Choroid plexus epithelial cell (primary cell): ENCODE data around the gene GRM8.

Experiments used
- DNase-seq: peaks from one replicate; pipeline ENCODE4 v3.0.0-alpha.2; 2010; ENCODE audit warnings: low read depth
- H3K4me3 ChIP-seq: 2 replicates; pipeline ENCODE4 v1.5.1; 2011; ENCODE audit warnings: low read depth, mild to moderate bottlenecking, control low read depth, low read length, moderate library complexity
- TF ChIP-seq, protein P1 (sequence below): conservative IDR thresholded peaks from 2 replicates; pipeline ENCODE4 v1.5.1; 2011; ENCODE audit warnings: low read depth, mild to moderate bottlenecking, control low read depth, inconsistent platforms, low read length, moderate library complexity

GRM8 gene

DNA sequence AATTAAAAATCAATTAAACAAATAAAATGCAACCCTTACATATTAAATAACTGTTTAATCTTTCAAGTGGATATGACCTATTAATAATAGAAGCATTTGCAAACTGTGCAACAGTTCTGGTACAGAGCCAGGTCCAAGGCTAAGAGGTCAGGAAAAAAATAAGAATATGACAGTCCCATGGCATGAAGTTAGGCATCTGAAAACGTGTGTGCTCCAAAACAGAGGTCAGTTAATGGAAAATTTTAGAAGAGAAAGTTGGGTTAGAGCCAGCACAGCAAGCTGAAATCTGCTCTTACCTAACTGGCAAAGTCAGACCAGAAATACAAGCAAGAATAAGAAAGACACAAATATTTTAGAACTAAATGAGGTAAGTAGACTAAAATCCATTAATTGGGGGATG is 757.7 kb downstream of the GRM8 start:
- peak; percentile 28 for DNase-seq
- no peak overlapping the region for H3K4me3 ChIP-seq
- TF ChIP-seq, protein P1, sequence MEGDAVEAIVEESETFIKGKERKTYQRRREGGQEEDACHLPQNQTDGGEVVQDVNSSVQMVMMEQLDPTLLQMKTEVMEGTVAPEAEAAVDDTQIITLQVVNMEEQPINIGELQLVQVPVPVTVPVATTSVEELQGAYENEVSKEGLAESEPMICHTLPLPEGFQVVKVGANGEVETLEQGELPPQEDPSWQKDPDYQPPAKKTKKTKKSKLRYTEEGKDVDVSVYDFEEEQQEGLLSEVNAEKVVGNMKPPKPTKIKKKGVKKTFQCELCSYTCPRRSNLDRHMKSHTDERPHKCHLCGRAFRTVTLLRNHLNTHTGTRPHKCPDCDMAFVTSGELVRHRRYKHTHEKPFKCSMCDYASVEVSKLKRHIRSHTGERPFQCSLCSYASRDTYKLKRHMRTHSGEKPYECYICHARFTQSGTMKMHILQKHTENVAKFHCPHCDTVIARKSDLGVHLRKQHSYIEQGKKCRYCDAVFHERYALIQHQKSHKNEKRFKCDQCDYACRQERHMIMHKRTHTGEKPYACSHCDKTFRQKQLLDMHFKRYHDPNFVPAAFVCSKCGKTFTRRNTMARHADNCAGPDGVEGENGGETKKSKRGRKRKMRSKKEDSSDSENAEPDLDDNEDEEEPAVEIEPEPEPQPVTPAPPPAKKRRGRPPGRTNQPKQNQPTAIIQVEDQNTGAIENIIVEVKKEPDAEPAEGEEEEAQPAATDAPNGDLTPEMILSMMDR: no peak

DNA sequence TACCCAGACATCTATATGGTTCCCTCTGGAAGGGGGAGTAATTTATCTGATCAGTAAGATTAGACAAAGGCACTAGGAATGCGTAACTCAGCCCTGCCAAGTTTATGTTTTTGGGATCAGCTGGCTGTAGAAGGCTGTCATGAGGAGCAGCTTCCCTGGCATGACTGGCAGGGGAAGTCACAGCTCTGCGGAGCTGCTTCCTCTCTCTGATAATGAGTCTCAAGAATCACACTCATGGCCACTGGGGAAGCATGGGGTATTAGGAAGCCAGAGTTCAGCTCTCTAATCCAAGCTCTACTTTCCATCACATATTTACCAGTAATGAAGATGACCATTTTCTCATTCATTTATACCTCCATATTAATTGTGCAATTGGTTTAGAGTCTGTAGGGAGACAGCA is 758.9 kb downstream of the GRM8 start:
- H3K4me3 ChIP-seq: no peak overlapping the region
- TF ChIP-seq, protein P1: no peak
- DNase-seq: no peak

DNA sequence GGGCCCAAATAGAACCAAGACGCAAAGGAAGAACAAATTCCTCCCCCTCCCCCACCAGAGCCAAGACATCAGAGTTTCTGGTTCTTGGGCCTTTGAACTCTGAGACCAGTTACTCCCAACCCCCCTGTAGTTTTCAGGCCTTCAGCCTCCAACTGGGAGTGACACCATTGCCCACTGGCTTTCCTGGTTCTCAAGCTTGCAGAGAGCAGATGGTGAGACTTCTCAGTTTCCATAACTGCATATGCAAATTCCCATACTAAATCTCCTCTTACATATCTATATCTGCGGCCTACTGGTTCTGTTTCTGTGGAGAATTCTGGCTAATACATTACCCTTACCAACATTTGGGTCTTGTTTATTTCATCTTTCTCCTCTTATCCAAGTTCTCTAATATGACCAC is 762.9 kb downstream of the GRM8 start:
- DNase-seq: no peak
- TF ChIP-seq, protein P1: no peak
- no peak overlapping the region for H3K4me3 ChIP-seq

DNA sequence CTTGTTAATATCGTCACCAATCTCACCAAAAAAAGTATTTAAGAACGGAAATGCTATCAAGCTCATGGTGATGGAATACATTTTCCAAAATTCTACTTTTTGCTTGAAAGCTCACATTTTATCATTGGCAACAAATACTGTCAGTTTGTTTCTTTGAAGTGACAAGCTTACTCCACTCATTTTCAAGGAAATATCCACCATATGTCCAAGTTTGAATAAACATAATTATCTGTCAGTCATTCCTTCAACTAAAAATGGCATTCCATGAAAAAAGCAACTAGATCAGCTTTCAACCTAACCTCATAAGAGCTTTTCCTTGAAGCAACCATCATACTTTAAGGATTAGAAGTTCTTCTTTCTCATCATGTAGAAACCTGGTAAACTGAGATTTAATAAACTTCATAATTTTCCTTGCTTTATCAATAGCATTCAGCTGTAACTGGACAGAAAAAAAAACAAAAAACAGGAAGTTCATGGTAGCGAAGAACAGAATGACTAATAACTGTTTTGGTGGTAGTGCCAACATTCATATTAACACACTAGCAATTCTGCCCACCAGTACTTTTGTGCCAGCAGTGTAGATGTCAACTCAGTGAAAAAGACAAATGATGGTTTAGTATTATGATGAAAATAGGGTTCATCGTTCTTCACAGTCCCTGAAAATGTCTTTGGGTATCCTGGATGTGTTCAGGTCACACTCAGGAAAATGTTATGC is 764.9 kb downstream of the GRM8 start:
- TF ChIP-seq, protein P1: no peak
- DNase-seq: no peak
- no peak overlapping the region for H3K4me3 ChIP-seq

DNA sequence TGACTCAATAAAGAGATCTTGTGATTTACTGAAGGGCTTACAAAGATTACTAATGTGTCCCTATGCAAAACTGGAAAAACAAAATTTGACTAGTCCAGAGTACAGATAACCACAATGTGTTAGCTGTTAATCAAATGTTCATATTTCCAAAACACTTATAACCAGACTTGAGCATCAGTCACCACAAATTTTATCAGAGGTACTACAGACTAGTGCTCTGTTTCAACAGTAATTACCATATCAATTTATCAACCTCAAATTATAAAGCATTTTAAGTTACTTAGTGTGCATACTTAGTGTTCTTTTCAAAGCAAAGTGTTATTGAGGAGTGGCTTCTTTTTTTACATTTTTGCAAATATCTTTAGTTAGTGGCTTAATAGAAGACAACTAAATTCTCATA is 765.9 kb downstream of the GRM8 start:
- TF ChIP-seq, protein P1: no peak
- DNase-seq: no peak
- no peak overlapping the region for H3K4me3 ChIP-seq

DNA sequence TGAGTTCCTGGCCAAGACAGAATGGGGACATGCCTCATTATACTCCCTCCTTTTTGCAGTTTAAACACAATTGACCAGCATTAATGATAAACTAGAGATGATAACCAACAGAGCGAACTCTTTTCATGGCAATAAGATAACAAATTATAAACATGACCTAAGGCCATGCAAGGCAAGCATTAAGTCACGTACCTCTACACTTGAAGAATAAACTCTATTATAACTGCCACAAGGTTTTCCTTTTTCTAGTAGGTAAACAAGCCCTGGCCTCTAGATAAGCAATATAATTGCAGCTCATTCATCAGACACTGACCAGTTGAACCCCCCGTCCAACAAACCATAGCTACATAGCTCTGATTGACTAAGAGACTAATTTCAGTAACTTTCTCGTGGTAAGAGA is 767.0 kb downstream of the GRM8 start:
- no peak for DNase-seq
- TF ChIP-seq, protein P1: no peak

DNA sequence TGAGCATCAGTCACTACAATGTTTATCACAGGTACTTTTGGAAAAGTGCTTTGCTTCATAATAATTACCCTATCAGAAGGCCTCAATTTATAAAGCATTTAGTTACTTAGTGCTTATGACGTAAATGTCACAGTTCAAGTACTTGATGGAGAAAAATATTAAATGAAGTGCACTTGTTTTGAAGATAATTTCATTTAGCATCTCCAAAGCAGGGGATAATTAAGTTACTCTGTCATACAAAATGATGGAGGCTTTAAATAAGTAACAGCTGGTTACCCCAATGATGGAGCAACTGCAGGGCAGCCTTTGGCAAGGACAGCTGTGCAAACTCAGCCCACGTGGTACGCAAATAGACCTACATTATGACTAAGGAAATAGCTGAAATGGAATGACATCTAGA is 768.8 kb downstream of the GRM8 start:
- no peak for DNase-seq
- TF ChIP-seq, protein P1: no peak
- H3K4me3 ChIP-seq: no peak overlapping the region

More for the DNA sequence above, 767.0 kb downstream of the GRM8 start:
- H3K4me3 ChIP-seq: no peak overlapping the region
